ENCODE results near the gene C15orf39. TPM values are rescaled to one million over a fixed set of nuclear protein-coding genes. Genes with fewer than 3 reads are reported as not detected.
"Not testable (repeated sequence)": the region's sequence is repeated elsewhere in the genome, so short reads cannot be mapped to it uniquely, and the experiment has no call there.

C15orf39 gene
- total RNA-seq, 1 donor from 2014 or later = 83.4 TPM

DNA sequence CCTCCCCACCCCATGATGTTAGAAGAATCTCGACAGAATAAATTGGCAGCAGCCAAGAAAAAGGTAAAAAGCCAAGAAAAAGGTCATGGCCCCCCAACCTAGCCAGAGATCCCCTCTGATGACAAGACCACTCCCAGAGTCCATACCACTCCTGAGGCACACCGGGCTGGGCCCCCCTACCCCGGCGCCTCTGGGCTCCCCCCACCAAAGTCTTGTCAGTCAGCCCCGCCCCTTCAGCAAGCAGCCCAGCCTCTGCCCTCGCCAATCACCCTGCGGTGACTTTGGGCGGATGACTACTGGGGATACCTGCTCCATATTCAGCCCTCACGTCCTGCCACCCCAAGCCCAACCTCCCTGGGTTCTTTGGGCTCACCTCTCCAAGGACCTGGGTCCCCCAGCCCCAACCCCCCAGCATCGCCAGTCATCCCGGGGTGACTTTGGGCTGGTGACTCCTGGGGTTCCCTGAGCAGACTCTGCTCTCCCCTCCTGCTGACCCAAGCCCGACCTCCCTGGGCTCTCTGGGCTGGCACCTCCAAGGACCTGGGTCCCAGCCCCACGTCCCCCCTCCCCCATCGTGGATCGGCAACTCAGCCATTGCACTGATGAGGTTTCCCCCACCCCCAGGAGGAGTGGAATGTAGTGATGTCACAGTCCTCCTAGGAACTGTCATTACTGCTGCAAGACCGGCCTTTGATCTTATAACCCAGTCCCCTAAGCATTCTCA lies 57.1 kb downstream of the C15orf39 start:
- H3K4me1 Mint-ChIP-seq (ENCODE audit: low read depth); H3K27me3 Mint-ChIP-seq; H3K36me3 Mint-ChIP-seq (ENCODE audit: insufficient read depth); DNase-seq (ENCODE audit: low spot score, unreplicated experiment); H3K27ac Mint-ChIP-seq; H3K4me3 Mint-ChIP-seq (ENCODE audit: low read depth); H3K9me3 Mint-ChIP-seq (ENCODE audit: low read depth): not testable (repeated sequence)

DNA sequence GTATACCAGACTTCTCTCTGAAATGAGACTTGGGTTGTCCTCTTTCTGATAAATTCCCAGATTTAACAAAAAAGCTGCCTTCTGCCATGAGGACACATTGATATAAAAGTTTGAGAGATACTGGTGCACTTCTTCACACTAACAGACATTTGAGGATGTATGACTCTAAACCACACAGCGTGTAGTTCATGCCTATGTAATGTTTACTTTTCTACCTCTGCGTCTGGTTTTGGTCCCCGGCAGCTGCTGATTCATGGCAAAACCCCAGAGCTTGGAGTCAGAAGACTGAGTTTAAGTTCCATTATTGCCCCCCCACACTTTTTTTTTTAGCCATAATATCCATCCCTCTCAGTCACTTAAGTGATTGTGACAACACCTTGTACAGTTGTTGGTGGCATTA lies 58.2 kb downstream of the C15orf39 start:
- H3K9me3 Mint-ChIP-seq (ENCODE audit: low read depth); H3K27me3 Mint-ChIP-seq; DNase-seq (ENCODE audit: low spot score, unreplicated experiment); H3K36me3 Mint-ChIP-seq (ENCODE audit: insufficient read depth); H3K27ac Mint-ChIP-seq; H3K4me3 Mint-ChIP-seq (ENCODE audit: low read depth); H3K4me1 Mint-ChIP-seq (ENCODE audit: low read depth): not testable (repeated sequence)

Other genes starting within 250 kb of the C15orf39 start
- 0.74 and 1.1 TPM in 2 replicates for gene RPP25, start 245.1 kb upstream of the C15orf39 start, total RNA-seq
- gene SCAMP5, start 206.3 kb upstream of the C15orf39 start, total RNA-seq = 55.9 and 58.0 TPM in 2 replicates
- 16.5 and 18.0 TPM in 2 replicates for gene PPCDC, start 178.3 kb upstream of the C15orf39 start, total RNA-seq
- not detected in 2 replicates for gene GOLGA6C, start 56.5 kb downstream of the C15orf39 start, total RNA-seq
- gene GOLGA6D, start 81.0 kb downstream of the C15orf39 start, total RNA-seq = 0.13 TPM in 1 of 2 replicates, not detected in the other
- gene COMMD4, start 134.2 kb downstream of the C15orf39 start, total RNA-seq = 95.6 and 95.7 TPM in 2 replicates
- gene NEIL1, start 145.2 kb downstream of the C15orf39 start, total RNA-seq = 79.2 and 84.4 TPM in 2 replicates
- gene MAN2C1, start 166.7 kb downstream of the C15orf39 start, total RNA-seq = 196 and 200 TPM in 2 replicates
- gene SIN3A, start 249.8 kb downstream of the C15orf39 start, total RNA-seq = 91.8 and 96.4 TPM in 2 replicates

Measured in progenitor cell of endocrine pancreas (in vitro differentiated cells).